HG03097 (cell line): Measurements from ENCODE around the gene MAOB.

Source experiments
- ATAC-seq: cut with Tn5 transposase; IDR thresholded peaks from one replicate; pipeline ENCODE4 v1.9.1; 2021; ENCODE audit not compliant: unreplicated experiment, low FRiP score

MAOB gene

GRCh38 chrX:43718956-43719355 is 163.3 kb downstream of the MAOB start:
- ATAC-seq, result no peak

- no peak for ATAC-seq
These were observed 163.7 kb downstream of the MAOB start for GRCh38 chrX:43718546-43718945.

- no peak for ATAC-seq
These were observed 164.2 kb downstream of the MAOB start for GRCh38 chrX:43718081-43718480.

- no peak for ATAC-seq
These were observed 165.1 kb downstream of the MAOB start for GRCh38 chrX:43717161-43717560.

GRCh38 chrX:43716696-43717095 is 165.6 kb downstream of the MAOB start:
- ATAC-seq, result no peak
